ENCODE measurements around the gene PIM3. TPM values are rescaled to one million over a fixed set of nuclear protein-coding genes. Genes with fewer than 3 reads are reported as not detected.

PIM3 gene
- total and polyA plus RNA-seq, 10 of the 15 experiments (the other 5 are each of a cell fraction or from before 2014, with no cell fraction given) = 0.31 to 60.8 (median 12.4) TPM

DNA sequence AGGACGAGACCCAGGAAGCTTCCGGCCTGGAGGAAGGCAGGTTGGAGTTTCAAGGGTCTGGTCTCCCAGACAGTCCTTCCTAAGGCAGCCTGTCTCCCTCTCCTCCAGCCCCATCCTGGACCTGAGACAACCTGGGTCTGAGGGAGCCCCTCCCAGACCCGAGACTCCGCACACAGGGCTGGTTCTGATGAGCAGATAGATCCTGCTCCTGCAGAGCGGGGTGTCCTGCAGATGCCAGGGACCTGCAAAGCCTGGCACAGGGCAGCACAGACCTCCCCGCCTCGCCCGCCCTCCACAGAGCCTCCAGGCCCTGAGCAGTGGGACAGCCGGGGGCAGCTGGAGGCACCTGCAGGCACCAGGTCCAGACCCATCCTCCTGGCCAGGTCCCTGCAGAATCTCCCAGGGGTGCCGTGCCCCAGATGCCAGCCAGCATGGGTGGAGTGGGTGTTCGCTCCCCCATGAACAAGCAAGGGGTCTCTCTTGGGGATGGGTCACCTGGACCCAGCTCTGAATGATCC lies 7.8 kb downstream of the PIM3 start:
- Histone ChIP-seq H3K27me3 (replicated peaks in 1 of 2; ENCODE audit: control insufficient read depth in 2 of 2, insufficient read depth in 2 of 2, low read length in 1 of 2) (no peaks in the 10 kb centered on the region), H3K9me3 (replicated peaks; ENCODE audit: control insufficient read depth, insufficient read depth, low read length) (no peaks in the 10 kb centered on the region), H2AFZ (ENCODE audit: control insufficient read depth, low read depth, low read length) (no peak overlapping the region), H3K9ac (ENCODE audit: control insufficient read depth, insufficient read depth, low read length) (no peak overlapping the region), H3K4me3 (no peak overlapping the region), H3K27ac (ENCODE audit: control insufficient read depth, insufficient read depth) (no peak overlapping the region), H3K36me3 (ENCODE audit: control insufficient read depth in 2 of 2, insufficient read depth in 2 of 2, low read length in 1 of 2) (peaks cover 9 to 10% of the 10 kb centered on the region in 2 experiments; a peak in 3 of 4 replicates), H4K20me1 (ENCODE audit: control insufficient read depth, insufficient read depth) (0 out of 2 replicates have a peak, but pooled peaks cover 2% of the 10 kb centered on the region), H3K4me1 (ENCODE audit: control insufficient read depth, insufficient read depth, low read length) (peaks cover 33% of the 10 kb centered on the region), H3K4me2 (ENCODE audit: control insufficient read depth, insufficient read depth) (no peak overlapping the region), H3K79me2 (ENCODE audit: control insufficient read depth, insufficient read depth, low read length) (peaks cover 26% of the 10 kb centered on the region)
- ChIA-PET POLR2A (interaction anchor here (1.7 kb wide), 1 partner anchor 8 kb away, joined by 6 read pairs; no protein-coding TSS in a partner anchor), RAD21 (ENCODE audit: unreplicated experiment) (interaction anchor here (1.5 to 2.3 kb wide), 3 partner anchors 38 to 201 kb away, joined by 4 to 18 read pairs (median 6); no protein-coding TSS in a partner anchor), SMC1A (ENCODE audit: uncharacterized antibody, unreplicated experiment) (interaction anchor here (1.5 kb wide), 1 partner anchor 62 kb away, joined by 7 read pairs; no protein-coding TSS in a partner anchor), CTCF (interaction anchor here (2.6 kb wide), 1 partner anchor 38 kb away, joined by 15 read pairs; no protein-coding TSS in a partner anchor)
- BruUV-seq (replicated peaks) = no TSS peak
- in situ Hi-C loops (cut with MboI) = loop anchor here (10.0 kb wide), 1 partner anchor 566 kb away; the partner anchor contains the start of gene TYMP
- no peak for TF ChIP-seq HDAC6 (IDR thresholded peaks at IDR 0.05; ENCODE audit: unreplicated experiment)
- TF ChIP-seq RFX5 (IDR thresholded peaks at IDR 0.05; ENCODE audit: low read depth, low read length) = no peak
- no peak for TF ChIP-seq STAT1 (conservative IDR thresholded peaks at IDR 0.05)
- TF ChIP-seq KDM1A (IDR thresholded peaks at IDR 0.05; ENCODE audit: borderline replicate concordance) = no peak
- FAIRE-seq (no peak), ATAC-seq (no peak), DNase-seq (ENCODE audit: low read depth, low spot score) (no peak)
- WGBS (ENCODE audit: insufficient coverage, insufficient replicate concordance, low lambda C conversion rate, missing lambda C conversion rate) = 89% methylated on average over 11 of the region's 11 CpGs
- intact Hi-C loops (cut with micrococcal nuclease; ENCODE audit: unreplicated experiment) = no loop called here

DNA sequence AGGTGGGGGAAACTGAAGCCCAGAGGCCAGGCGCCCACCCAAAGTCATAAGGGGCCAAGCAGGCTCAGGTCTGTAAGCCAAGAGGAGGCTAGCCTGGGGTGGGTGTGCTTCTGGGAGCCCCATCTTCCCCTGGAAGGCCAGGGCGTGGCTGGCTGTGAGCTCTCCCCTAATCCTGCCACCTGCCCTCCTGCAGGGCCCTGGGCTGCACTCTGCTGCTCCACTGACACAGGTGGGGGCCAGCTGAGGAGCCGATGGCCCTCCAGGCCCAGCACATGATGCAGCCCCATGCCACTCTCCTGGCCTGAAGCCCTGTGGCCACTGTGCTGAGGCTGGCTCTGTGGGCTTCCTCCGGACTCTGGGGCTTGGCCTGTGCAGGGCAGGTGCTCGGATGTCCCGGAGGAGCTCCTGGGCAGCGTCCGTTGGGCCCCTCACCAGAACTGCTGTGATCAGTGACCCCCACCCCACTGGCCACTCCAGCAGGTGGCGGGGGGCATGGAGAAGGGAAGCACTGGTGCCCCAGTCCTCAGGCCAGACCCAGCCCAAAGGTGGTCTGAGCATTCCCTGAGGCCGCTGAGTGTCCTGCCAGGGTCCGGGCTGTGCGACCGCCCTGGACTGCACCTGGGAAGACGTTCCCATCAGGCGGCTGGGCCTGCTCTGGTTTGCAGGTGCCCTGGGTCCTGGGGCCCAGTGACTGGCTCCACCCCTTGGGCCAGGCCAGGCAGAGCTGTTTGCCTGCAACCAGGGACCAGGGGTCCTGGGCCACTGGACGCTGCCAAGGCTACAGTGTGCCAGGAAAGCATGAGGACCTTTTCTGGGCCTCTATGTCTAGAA lies 8.5 kb downstream of the PIM3 start:
- Histone ChIP-seq H3K27ac (ENCODE audit: control insufficient read depth, insufficient read depth) (no peak overlapping the region), H3K27me3 (replicated peaks in 1 of 2; ENCODE audit: control insufficient read depth in 2 of 2, insufficient read depth in 2 of 2, low read length in 1 of 2) (no peaks in the 10 kb centered on the region), H3K9ac (ENCODE audit: control insufficient read depth, insufficient read depth, low read length) (no peak overlapping the region), H2AFZ (ENCODE audit: control insufficient read depth, low read depth, low read length) (no peak overlapping the region), H3K4me2 (ENCODE audit: control insufficient read depth, insufficient read depth) (no peak overlapping the region), H3K79me2 (ENCODE audit: control insufficient read depth, insufficient read depth, low read length) (peaks cover 22% of the 10 kb centered on the region), H3K36me3 (ENCODE audit: control insufficient read depth in 2 of 2, insufficient read depth in 2 of 2, low read length in 1 of 2) (peaks cover 8 to 9% of the 10 kb centered on the region in 2 experiments; a peak in 3 of 4 replicates), H3K4me3 (no peak overlapping the region), H3K4me1 (ENCODE audit: control insufficient read depth, insufficient read depth, low read length) (peaks cover 37% of the 10 kb centered on the region), H4K20me1 (ENCODE audit: control insufficient read depth, insufficient read depth) (0 out of 2 replicates have a peak, but pooled peaks cover 2% of the 10 kb centered on the region), H3K9me3 (replicated peaks; ENCODE audit: control insufficient read depth, insufficient read depth, low read length) (no peaks in the 10 kb centered on the region)
- in situ Hi-C loops (cut with MboI) = loop anchor here (10.0 kb wide), 1 partner anchor 566 kb away; the partner anchor contains the start of gene TYMP
- no TSS peak for BruUV-seq (replicated peaks)
- 91% methylated on average over 15 of the region's 16 CpGs for WGBS (ENCODE audit: insufficient coverage, insufficient replicate concordance, low lambda C conversion rate, missing lambda C conversion rate)
- intact Hi-C loops (cut with micrococcal nuclease; ENCODE audit: unreplicated experiment) = no loop called here
- ChIA-PET POLR2A (interaction anchor here (0.5 kb wide), 1 partner anchor 9 kb away, joined by 3 read pairs; the partner anchor contains the start of gene PIM3), RAD21 (ENCODE audit: unreplicated experiment) (interaction anchor here (1.5 to 1.6 kb wide), 2 partner anchors 38 to 202 kb away, joined by 4 to 6 read pairs; no protein-coding TSS in a partner anchor), SMC1A (ENCODE audit: uncharacterized antibody, unreplicated experiment) (no interaction called here), CTCF (interaction anchor here (2.6 kb wide), 1 partner anchor 38 kb away, joined by 15 read pairs; no protein-coding TSS in a partner anchor)
- ATAC-seq (no peak), FAIRE-seq (no peak), DNase-seq (ENCODE audit: low read depth, low spot score) (no peak)
- TF ChIP-seq USF1 (IDR thresholded peaks at IDR 0.05; ENCODE audit: borderline replicate concordance, extremely low read length, insufficient read depth, low read depth, low read length) = no peak
- TF ChIP-seq, protein P1, sequence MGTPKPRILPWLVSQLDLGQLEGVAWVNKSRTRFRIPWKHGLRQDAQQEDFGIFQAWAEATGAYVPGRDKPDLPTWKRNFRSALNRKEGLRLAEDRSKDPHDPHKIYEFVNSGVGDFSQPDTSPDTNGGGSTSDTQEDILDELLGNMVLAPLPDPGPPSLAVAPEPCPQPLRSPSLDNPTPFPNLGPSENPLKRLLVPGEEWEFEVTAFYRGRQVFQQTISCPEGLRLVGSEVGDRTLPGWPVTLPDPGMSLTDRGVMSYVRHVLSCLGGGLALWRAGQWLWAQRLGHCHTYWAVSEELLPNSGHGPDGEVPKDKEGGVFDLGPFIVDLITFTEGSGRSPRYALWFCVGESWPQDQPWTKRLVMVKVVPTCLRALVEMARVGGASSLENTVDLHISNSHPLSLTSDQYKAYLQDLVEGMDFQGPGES (IDR thresholded peaks at IDR 0.05) = no peak
- TF ChIP-seq POLR2A (IDR thresholded peaks at IDR 0.05; ENCODE audit: low read depth, low read length) = peak; percentile 55
- TF ChIP-seq, protein P2, sequence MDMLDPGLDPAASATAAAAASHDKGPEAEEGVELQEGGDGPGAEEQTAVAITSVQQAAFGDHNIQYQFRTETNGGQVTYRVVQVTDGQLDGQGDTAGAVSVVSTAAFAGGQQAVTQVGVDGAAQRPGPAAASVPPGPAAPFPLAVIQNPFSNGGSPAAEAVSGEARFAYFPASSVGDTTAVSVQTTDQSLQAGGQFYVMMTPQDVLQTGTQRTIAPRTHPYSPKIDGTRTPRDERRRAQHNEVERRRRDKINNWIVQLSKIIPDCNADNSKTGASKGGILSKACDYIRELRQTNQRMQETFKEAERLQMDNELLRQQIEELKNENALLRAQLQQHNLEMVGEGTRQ (IDR thresholded peaks at IDR 0.05; ENCODE audit: borderline replicate concordance, low read depth, low read length) = no peak
- no peak for TF ChIP-seq MXI1 (IDR thresholded peaks at IDR 0.05; ENCODE audit: low read depth, low read length)
- no peak for TF ChIP-seq BCL11A (IDR thresholded peaks at IDR 0.05; ENCODE audit: low read depth, low read length)
- no peak for TF ChIP-seq RUNX3 (IDR thresholded peaks at IDR 0.05; ENCODE audit: low read length)
- no peak for TF ChIP-seq ZNF622 (IDR thresholded peaks at IDR 0.05)
- TF ChIP-seq POLR2AphosphoS5 (IDR thresholded peaks at IDR 0.05; ENCODE audit: low read length) = peak; percentile 25; the same call in 1 of the 2 replicates
